ENCODE measurements around the gene PLB1.

Gene PLB1

DNA sequence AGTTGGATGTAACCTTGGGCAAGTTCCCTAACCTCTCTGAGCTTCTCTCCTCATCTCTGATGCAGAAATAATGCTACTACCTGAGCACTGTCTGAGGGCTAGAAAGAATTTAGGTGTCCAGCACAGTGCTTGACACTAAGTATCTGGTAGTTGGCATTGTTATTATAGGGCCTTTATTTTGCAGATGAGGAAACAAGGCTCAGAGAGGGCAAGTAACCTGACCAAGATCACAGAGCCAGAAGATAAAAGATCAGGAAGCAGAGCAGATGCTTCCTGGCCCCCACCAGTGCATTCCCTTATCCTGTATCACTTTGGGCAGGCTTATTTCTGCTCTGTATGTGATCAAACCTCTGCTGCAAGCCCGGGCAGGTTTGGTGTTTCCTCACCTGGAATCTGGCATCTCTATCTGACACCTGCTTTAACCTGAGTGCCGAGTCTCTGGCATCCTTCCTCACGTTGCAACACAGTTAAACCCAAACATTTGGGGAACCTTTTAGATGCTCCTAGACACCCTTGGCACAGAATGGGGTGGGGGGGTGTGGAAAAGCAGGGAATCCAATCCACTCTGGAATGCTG, 69.9 kb downstream of the PLB1 start:
- DNase-seq (ENCODE audit: low read depth), result no peak

DNA sequence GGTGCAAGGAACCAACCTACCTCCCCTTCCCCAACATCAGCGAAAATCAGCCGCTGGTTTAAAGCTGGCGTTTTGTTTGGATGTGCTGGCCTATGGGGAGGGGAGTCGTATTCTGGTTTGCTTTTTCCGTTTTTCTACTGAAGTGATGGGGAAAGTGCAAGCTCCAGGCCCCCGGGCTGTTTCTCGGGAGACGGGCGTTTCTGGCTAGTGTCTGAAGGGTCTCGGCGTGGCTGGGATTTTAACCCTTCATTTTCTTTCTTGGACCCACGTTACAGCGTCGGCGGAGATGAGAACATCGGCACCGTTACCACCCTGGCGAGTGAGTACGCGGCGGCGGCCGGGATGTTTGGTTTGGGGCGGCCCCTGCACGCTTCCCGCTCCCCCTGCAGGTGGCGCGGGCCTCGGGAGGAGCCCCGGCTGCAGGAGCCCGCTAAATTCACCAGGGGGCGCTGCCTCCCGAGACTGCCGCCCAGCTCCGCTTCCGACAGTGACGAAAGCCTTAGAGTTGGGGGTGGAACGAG, 70.7 kb downstream of the PLB1 start:
- peak; percentile 83 for DNase-seq (ENCODE audit: low read depth)

DNA sequence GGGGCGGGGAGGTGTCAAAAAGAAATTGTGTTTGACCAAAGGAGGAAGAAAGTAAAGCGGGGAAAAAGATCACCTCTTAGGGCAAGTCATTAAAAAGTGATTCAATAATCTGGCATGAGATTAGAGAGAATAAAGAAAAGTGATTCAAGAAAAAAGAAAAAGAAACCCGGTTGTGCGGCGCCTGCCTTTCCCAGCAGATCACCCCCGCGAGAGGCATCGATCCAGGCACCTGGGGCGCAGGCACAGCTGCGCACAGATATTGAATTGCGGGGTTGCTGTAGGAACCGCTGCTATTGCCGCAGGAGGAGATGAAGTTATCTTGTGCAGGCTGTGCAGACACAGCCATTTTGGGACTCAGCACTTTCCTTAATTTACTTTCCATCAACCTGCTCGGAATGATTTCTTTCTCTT, 71.2 kb downstream of the PLB1 start:
- no peak for DNase-seq (ENCODE audit: low read depth)

DNA sequence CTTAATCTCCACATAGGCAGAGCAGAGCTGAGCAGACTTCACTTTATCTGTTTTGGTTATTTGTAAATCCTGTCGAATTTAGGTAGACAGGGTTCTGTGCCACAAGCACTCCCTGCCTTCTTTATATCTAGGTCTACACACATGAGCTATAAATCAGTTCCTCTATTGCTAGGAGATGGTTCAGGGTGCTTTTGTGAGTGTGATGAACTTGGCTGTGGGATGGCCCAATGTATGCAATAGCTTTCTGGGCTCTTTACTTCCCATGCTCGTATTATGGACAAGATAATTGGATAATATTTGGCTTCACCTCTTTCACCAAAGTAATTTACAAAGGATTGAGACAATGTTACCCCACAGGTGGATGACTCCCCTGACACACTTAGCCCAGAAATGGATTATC, 72.2 kb downstream of the PLB1 start:
- no peak for DNase-seq (ENCODE audit: low read depth)

DNA sequence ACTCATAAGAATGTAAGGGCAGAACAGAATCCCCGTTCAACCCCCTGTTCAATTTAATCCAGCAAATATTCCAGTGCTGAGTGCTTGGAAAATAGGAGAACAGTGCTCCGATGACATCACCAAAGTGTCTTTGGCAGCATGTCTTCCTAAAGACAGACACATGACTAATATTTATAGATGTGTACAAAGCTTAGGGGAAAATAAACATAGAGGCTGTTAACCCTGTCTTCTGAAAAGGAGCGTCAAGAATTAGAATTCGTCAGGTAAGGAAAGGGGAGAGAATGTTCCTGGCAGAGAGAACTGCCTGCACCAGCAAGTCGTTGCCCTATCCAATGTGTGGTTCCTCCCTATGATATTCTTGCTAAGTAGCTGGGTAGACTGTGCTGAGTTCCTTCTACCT, 72.7 kb downstream of the PLB1 start:
- DNase-seq (ENCODE audit: low read depth), result no peak

DNA sequence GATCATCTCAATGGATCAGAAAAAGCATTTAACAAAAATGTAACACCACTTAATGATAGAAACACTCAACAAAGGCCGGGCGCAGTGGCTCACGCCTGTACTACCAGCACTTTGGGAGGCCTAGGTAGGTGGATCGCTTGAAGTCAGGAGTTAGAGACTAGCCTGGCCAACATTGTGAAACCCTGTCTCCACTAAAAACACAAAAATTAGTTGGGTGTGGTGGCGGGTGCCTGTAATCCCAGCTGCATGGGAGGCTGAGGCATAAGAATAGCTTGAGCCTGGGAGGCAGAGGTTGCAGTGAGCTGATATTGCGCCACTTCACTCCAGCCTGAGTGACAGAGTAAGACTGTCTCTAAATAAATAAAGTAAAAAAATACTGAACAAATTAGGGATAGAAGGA, 74.6 kb downstream of the PLB1 start:
- DNase-seq (ENCODE audit: low read depth), result no peak

DNA sequence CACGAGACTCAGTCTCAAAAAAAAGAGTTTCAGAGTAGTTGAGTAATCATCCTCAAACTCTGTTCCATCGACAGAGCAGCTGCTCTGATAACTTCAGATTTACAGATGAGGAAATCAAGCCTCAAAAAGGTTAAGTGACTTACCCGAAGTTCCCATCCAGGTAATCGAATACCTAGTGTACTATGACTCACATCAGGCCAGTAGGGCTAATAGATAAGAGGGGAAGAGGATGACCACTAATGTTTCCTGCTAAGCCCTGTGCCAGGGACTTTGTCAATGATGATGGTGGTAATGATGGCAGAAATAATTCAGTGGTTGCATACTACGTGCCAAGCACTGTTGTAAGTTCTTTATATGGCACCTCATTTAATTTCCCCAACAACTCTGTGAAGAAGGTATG, 80.9 kb downstream of the PLB1 start:
- DNase-seq (ENCODE audit: low read depth), result no peak

DNA sequence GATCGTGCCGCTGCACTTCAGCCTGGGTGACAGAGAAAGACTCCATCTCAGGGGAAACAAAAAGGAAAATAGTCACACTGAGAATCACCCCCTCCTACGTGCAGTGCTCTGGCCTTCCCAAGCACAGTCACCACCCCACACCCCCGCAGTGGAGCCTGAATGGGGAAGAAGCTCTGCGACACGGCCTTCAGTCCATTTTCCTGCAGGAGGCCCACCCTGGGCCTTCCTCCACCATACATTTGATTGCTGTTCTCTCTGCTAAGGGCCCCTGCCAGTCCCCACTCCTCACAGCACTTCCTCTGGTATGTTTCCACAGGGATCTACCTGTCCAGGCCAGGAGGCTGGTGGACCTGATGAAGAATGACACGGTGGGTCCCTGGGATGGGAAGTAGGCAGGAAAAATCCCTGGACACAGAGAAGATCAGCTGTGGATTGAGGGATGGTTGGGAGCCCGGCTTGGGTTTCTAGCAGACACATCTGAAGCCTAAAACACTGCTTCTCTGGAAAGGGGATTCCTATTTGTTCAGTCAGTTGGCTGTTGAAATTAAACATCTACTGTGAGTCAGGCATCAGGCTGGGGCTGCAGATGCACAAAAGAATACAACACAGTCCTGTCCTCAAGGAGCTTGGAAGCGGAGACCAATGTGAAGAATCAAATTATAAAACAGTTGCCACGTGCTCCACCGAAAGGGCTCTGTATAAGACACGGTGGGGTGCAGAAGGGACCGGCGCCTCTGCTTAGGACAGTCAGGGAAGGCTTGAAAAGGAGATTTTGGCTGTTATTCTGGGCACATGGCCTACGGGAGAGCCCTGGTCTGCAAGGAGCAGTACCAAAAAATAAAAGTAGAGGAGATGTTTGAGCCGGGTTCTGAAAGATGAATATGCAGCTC, 82.2 kb downstream of the PLB1 start:
- DNase-seq (ENCODE audit: low read depth), result no peak

DNA sequence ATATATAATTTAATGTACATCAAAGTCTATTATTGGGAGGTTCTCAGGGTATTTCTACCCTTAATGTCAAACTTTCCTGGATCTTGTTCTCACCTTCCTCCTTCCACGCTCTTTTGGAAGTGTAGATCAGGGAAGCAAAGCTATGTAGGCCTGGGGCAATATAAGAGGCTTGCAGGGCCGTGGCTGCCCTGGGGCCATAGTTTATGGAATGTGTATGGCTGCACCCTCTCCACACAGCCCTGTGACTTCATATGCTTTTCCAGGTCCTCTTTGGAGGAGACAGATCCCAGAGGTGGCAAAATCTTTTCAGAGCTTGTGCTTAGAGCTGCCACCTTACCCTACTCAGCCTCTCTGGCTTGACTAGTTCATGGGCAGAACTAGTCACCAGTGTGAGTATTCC, 82.9 kb downstream of the PLB1 start:
- no peak for DNase-seq (ENCODE audit: low read depth)

DNA sequence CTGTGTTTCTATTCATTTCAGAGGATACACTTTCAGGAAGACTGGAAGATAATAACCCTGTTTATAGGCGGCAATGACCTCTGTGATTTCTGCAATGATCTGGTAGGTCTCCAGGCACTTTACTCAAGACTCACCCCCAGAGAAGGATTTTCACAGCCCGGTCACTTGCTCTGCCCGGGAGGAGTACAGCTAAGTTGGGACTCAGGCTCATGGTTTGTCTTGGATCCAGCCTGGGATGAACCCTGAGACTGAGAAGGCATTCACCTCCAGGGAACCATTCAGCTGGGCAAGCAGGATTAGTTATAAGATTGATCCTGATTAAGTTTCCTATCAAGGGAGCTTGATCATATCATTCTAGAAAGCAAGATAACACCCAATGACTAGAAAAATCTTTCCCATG, 83.7 kb downstream of the PLB1 start:
- no peak for DNase-seq (ENCODE audit: low read depth)

DNA sequence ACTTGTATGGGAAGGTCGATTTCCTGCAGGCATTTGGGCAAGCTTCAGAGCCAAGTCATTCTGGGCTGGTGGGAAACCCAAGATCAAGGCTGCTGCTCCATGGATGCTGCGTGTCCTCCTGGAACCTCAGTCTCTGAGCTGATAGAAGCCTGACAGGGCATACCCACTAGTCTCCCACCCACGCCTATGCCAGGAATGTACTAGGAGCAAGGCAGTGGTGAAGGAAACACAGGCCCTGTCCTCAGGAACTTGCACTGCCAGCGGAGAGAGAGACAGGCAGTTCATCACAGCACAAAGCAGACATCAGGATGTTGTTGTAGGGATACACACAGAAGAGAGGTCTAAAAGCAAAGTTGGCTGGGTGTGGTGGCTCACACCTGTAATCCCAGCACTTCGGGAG, 84.2 kb downstream of the PLB1 start:
- DNase-seq (ENCODE audit: low read depth), result no peak

DNA sequence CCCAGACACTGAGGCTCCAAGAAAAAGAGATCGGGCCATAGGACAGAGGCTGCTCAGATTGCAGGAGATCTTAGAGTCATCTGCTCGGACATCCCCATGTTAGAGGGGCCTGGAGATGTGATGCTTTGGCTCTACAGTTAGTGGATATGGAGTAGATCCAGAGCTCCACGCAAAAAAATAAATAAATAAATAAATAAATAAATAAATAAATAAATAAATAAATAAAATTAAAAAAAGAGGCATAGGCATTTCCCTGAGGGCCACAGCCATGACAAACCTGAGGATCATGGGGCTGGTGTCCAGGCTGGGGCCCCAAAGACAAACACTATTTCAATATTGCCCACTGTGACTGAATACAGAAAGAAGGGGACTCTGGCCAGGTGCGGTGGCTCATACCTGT, 85.5 kb downstream of the PLB1 start:
- DNase-seq (ENCODE audit: low read depth), result no peak

DNA sequence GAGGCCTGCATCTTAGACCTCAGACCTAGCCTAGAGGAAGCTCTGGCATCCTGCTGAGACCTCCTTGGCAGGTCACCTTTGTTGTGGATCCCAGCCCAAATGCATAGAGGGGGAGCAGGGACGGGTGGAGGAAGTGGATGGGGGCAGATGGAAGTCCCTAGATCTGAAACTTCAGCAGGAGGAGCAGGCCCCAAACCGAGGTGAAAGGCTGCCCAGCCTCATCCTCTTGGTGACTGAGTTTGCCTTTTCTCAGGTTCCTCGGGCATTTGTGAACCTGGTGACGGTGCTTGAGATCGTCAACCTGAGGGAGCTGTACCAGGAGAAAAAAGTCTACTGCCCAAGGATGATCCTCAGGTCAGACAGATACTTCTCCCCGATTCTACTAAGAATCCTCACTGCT, 86.3 kb downstream of the PLB1 start:
- DNase-seq (ENCODE audit: low read depth), result no peak

DNA sequence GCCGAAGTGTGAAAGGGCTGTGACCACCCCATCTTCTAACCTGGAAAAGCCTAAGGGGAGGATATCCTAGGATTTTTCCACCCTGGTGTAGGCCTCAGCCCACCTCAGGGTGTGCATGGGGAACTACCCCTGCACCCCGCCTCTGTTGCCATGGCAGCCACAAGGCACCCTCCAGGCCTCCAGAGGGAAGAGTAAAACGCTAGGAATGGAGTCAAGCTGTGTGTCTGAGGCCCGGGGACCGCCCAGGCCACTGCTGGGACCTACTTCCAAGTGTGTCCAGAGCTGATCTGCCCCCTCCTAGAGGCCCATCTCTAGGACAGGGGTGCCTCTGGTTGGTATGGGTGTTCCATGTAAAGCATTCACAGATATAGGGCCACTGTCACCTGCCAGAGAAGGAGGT, 86.7 kb downstream of the PLB1 start:
- DNase-seq (ENCODE audit: low read depth), result no peak

DNA sequence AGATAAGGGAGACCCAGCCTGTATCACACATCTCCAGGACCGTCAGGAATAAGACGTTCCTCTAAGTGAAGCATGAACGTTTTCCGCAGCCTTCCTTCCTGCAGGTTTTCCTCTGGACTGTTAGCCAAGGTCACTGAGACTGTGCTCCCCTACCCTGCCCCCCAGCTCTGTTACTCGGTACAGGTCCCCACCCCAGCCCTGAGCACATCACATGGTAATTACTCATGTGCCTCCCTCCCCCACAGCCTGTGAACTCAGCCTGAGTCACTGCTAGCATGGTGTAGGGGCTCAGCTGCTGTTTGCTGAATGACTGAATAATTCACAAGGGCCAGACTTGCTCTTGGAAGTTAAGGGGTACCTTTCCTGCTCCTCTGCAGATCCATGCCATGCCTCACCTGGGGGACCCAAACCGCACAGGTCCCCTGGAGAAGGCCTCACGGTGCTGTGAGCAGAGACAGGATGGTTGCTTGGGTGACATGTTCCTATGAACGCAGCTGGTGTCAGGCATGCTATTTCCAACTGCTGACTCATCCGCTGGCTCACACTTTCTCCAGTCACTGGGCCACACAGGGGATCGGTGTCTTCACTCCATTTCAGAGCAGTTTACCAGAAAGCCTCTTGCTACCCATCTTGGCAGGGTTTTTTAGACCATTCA, 88.2 kb downstream of the PLB1 start:
- peak; percentile 56 for DNase-seq (ENCODE audit: low read depth)

DNA sequence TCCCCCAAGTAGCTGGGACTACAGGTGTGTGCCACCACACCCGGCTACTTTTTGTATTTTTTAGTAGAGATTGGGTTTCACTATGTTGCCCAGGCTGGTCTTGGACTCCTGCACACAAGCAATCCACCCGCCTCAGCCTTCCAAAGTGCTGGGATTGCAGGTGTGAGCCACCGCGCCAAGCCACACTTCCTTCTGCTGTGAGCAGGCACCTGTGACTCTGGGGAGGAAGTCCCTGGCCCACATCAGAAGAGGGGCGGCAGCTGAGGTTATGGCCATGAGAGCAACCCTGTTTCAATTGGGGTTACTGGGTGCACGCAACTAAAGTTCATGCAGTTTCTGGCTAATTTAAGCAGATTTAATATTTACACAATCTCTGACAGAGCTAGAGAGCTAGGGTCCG, 91.0 kb downstream of the PLB1 start:
- peak; percentile 27 for DNase-seq (ENCODE audit: low read depth)

DNA sequence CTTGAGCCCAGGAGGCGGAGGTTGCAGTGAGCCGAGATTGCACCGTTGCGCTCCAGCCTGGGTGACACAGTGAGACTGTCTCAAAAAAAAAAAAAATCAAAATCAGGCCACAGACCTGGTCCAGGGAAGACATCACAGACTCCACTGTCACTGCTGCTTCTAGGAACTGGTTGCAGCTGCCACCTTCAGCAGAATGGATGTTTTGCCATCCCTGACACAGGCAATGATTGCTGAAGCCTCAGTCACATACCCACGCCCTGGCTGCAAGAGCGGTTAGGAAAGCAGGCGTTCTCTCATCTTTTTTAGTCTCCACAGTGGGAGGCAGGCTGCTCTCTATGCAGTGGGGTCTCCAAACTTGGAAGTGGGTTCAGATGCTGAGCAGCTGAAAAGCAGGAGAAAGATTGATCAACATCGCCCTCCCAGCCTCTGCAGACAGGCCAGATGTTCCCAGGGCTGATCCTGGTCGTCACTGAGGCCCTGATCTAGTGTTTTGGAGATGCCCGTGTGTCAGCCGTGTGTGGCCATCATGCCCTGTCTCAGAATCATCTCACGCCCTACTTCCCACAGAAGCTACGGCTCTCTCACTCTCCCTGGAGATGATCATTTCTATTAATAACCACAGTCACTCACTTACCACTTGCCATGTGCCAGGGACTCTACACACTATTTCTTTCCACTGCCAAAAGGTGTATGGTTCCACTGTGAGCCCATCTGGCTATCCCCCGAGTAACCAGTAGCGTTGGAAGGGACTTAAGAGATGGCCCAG, 91.8 kb downstream of the PLB1 start:
- DNase-seq (ENCODE audit: low read depth), result no peak

DNA sequence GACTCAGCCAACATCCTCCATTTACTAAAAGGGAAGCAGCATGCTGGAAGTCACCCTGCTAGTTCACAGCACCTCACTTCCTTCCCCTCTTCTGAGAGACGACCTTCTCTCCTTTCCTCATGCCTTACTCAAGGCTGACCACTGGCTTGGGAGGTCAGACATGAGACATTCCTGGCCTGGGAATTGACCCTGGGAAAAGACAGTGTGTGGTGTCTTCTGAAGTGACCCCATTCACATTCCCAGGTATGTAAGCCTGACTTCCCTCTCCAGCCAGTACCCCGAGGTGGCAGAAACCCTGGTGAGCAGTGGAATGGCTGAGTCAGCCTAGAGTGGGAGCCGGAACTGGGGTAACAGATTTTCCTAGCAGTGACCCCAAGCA, 92.4 kb downstream of the PLB1 start:
- no peak for DNase-seq (ENCODE audit: low read depth)

DNA sequence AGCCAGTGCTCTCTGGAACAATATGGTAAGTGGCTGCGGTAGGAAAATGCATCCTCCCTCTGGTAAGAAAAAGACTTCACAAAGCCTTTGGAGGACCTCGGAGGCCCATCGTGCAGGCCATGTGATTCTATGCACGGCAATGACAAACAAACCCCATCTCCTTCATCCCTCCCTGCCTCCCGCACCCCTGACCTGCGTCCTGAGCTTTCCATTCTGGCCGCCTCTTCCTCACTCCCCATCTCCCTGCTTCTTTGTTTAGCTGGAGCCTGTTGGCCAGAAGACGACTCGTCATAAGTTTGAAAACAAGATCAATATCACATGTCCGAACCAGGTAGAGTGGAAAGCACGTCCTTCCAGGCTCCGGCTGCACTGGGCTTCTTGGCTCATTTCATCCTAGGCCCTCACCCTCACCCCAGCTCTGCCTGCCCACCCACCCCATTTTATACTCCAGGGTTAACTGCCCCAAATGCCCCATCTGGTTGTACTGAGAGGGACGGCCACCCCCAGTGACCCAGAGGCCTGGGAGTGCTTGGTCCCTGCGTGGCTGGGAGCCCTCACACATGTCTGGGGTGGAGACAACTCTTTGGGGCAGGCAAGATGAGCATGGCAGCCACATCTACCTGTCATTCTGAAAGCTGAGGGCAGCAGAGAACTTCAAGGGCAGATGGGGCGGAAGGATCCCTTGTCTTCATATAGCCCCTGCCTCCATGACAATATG, 94.0 kb downstream of the PLB1 start:
- DNase-seq (ENCODE audit: low read depth), result no peak

DNA sequence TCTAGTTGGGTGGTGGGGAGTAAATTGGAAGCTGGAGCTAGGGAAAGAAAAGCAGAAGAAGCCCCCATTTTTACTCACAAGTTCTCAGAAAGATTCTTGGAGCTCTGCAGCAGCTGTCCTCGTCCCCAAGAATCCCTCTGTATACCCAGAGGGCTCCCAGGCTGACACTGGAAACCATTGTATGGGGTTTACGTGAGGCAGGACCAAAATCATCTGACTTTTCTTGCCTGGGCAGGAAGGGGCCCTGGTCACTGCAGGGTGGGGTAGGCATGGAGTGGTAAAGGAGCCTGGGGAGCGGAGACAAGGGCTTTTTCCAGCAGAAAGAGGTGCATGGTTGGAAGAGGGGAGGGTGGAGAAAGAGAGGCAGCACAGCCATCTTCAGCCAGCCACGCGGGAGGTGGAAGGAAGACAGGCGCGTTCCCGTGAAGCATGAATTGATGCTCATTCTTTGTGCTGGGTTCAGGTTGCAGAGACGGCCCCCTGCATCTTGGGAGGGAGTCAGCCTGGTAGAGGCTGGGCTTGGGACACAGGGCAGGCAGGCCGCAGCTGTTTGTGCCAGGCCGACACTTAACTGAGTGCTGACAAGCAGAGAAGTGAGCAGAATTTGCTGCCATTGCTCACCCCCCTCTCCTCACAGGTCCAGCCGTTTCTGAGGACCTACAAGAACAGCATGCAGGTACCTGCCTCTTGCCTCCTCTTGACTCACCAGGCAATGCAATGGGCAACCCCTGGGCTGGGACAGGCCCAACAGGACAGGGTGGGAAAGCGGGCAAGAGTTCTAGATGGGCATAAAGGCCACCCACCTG, 94.8 kb downstream of the PLB1 start:
- no peak for DNase-seq (ENCODE audit: low read depth)

All from activated gamma-delta T cell treated with anti-CD3 and anti-CD28 coated beads, Interleukin-2, amount 50 U/mL, for 16 hours (primary cell).